WI38 (cell line): ENCODE measurements around the gene MMP28.

Experiments
- H3K4me3 ChIP-seq: 2 replicates; pipeline ENCODE4 v1.5.1; 2011; ENCODE audit warnings: low read depth, mild to moderate bottlenecking, control low read depth, low read length
- TF ChIP-seq, protein P1 (sequence below): IDR thresholded peaks from 2 replicates; pipeline ENCODE4 v1.5.1; 2012; ENCODE audit warnings: low read depth, mild to moderate bottlenecking, control low read depth, low read length

The MMP28 gene

DNA sequence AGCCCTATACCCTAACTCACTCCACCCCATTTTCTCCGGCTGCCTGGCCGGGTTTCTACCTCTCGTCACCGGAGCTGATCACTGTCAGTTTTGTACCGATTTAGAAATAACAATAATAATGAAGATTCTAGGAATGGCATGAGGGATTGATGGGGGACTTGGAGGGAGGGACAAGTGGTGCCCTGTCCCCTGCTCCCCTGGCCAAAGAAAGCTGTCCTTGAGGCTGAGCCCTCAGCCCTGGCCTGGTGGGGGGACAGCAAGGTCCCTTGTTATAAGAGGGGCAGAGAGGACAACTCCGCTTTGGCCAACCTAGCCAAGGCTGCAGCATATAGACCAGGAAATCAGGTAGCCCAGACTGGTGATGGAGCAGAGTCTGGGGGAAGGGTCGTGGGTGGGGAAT, 52.9 kb downstream of the MMP28 start:
- H3K4me3 ChIP-seq: no peak overlapping the region
- TF ChIP-seq, protein P1, sequence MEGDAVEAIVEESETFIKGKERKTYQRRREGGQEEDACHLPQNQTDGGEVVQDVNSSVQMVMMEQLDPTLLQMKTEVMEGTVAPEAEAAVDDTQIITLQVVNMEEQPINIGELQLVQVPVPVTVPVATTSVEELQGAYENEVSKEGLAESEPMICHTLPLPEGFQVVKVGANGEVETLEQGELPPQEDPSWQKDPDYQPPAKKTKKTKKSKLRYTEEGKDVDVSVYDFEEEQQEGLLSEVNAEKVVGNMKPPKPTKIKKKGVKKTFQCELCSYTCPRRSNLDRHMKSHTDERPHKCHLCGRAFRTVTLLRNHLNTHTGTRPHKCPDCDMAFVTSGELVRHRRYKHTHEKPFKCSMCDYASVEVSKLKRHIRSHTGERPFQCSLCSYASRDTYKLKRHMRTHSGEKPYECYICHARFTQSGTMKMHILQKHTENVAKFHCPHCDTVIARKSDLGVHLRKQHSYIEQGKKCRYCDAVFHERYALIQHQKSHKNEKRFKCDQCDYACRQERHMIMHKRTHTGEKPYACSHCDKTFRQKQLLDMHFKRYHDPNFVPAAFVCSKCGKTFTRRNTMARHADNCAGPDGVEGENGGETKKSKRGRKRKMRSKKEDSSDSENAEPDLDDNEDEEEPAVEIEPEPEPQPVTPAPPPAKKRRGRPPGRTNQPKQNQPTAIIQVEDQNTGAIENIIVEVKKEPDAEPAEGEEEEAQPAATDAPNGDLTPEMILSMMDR: no peak

GRCh38 chr17:35740997-35741931, 54.2 kb downstream of the MMP28 start:
- TF ChIP-seq, protein P1: no peak
- no peak overlapping the region for H3K4me3 ChIP-seq

DNA sequence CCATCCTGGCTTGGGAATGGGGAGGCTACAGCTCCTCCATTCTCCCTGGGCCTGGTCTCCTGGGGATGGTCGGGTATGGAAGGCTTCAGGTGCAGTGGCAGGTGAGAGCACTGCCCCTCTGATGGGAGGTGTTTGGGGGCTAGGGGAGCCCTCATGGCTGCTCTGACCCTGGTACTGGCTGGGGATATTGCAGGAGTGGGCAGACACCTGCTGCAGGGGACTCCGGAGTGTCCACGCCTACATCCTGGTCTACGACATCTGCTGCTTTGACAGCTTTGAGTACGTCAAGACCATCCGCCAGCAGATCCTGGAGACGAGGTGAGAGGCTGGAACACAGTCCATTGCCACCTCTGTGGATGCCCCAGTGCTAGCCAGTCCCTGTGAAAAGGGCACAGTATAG, 55.2 kb downstream of the MMP28 start:
- no peak overlapping the region for H3K4me3 ChIP-seq
- TF ChIP-seq, protein P1: no peak

DNA sequence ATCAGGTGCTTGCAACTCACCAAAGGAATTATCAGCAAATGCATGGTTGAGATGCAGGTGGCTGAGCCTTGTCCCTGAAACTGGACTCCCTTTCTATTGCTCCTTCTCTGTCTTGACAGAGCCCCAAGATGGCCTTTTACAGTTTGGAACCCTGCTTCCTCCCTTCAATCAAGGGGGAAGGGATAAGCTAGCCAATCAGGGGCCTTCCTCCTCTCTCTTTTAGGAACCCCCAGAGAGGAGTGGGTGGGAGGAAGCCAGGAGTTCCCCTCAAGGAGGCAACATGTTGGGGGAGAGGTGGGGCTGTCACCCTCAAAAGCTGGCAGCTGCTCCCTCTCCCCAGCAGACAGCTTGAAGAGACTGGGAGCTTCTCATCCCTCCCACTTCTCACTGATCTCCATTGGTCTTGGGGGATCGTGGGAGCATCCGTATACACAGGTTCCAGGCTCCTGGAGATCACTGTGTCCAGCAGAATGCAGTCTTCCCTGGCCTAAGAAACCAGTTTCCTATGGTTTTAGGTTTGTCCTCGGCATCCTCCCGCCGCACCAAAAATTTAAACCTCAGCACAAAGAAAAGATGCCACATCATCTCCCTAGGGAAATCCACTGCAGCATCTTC, 56.8 kb downstream of the MMP28 start:
- TF ChIP-seq, protein P1: no peak
- H3K4me3 ChIP-seq: no peak overlapping the region

GRCh38 chr17:35736236-35736635, 59.2 kb downstream of the MMP28 start:
- TF ChIP-seq, protein P1: no peak
- no peak overlapping the region for H3K4me3 ChIP-seq

GRCh38 chr17:35735036-35735805, 60.2 kb downstream of the MMP28 start:
- TF ChIP-seq, protein P1: no peak
- H3K4me3 ChIP-seq: no peak overlapping the region
